GM12864 (cell line): ENCODE data around the gene TTC33.

ENCODE experiments used
- DNase-seq: peaks from one replicate; pipeline ENCODE4 v3.0.0-alpha.2; 2011; ENCODE audit warnings: low read depth
- H3K4me3 ChIP-seq: 2 replicates; pipeline ENCODE4 v1.5.1; 2011; ENCODE audit warnings: mild to moderate bottlenecking, low read depth, low read length, control low read depth
- CTCF ChIP-seq: IDR thresholded peaks from 2 replicates; pipeline ENCODE4 v1.5.1; 2011; ENCODE audit warnings: low read depth, mild to moderate bottlenecking, moderate library complexity, low read length, control low read depth, inconsistent platforms; ENCODE audit errors: missing control alignments

TTC33 gene

GRCh38 chr5:40501711-40502444 is 253.9 kb downstream of the TTC33 start:
- no peak for TF ChIP-seq CTCF
- H3K4me3 ChIP-seq: no peak overlapping the region
- DNase-seq: no peak

GRCh38 chr5:40499518-40500273 is 256.1 kb downstream of the TTC33 start:
- H3K4me3 ChIP-seq: no peak overlapping the region
- TF ChIP-seq CTCF: no peak
- DNase-seq: no peak

- DNase-seq: no peak
- H3K4me3 ChIP-seq: no peak overlapping the region
- TF ChIP-seq CTCF: no peak
Measured at GRCh38 chr5:40499007-40499406, 256.8 kb downstream of the TTC33 start.

GRCh38 chr5:40497573-40497972 is 258.2 kb downstream of the TTC33 start:
- no peak for TF ChIP-seq CTCF

GRCh38 chr5:40495237-40495635 is 260.5 kb downstream of the TTC33 start:
- no peak for TF ChIP-seq CTCF
- no peak for DNase-seq
- no peak overlapping the region for H3K4me3 ChIP-seq

More at GRCh38 chr5:40497573-40497972, 258.2 kb downstream of the TTC33 start:
- no peak overlapping the region for H3K4me3 ChIP-seq
- no peak for DNase-seq

GRCh38 chr5:40494631-40495236 is 261.0 kb downstream of the TTC33 start:
- no peak for TF ChIP-seq CTCF
- no peak overlapping the region for H3K4me3 ChIP-seq
- no peak for DNase-seq

- no peak for TF ChIP-seq CTCF
- H3K4me3 ChIP-seq: no peak overlapping the region
- DNase-seq: no peak
Measured at GRCh38 chr5:40492056-40492455, 263.7 kb downstream of the TTC33 start.
